NCI-H1436 (cell line): ENCODE measurements around the gene RAP1GAP.
A peak's percentile ranks its signal among the peaks of the same experiment; 100 is the strongest.

Experiments
- DNase-seq: peaks from one replicate; lab custom pipeline; 2025; lab: John Stamatoyannopoulos, UW

The RAP1GAP gene

DNA sequence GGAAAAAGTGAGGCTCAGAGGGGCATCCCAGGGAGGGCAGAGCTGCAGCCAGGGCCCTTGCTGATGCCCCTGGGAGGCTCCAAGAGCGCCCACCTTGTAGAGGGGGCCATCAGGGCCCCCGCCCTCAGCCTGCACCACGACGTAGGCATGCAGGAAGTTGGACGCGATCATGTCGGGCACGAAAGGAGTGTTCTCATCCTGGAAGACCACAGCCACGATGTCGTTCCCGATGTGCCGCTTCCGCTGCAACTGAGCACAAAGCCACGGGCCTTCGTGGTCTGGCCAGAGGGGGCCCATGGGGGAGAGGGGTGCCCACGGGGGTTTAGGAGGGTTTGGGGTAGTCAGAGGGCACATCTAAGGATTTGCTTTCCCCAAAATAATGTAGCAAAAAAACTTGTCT is 59.1 kb downstream of the RAP1GAP start:
- DNase-seq, result no peak

DNA sequence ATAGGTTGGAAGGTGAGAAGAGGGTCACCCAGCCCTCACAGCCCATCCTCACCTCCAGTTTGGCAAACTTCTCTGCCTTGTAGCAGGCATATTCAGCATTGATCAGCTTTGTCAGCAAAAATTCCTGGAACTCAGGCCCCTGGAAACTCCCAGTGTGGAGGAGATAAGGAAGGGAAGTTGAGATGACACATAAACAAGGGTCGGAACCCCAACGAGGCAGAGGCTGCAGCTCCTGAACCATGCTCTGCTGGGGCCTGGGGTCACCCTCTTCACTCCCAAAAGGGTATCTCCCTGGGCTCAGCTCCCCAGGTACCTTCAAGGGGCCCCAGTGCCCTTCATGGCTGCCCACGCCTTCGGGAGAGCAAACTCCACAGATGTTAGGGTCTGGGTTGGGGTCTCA is 60.4 kb downstream of the RAP1GAP start:
- DNase-seq, result no peak

DNA sequence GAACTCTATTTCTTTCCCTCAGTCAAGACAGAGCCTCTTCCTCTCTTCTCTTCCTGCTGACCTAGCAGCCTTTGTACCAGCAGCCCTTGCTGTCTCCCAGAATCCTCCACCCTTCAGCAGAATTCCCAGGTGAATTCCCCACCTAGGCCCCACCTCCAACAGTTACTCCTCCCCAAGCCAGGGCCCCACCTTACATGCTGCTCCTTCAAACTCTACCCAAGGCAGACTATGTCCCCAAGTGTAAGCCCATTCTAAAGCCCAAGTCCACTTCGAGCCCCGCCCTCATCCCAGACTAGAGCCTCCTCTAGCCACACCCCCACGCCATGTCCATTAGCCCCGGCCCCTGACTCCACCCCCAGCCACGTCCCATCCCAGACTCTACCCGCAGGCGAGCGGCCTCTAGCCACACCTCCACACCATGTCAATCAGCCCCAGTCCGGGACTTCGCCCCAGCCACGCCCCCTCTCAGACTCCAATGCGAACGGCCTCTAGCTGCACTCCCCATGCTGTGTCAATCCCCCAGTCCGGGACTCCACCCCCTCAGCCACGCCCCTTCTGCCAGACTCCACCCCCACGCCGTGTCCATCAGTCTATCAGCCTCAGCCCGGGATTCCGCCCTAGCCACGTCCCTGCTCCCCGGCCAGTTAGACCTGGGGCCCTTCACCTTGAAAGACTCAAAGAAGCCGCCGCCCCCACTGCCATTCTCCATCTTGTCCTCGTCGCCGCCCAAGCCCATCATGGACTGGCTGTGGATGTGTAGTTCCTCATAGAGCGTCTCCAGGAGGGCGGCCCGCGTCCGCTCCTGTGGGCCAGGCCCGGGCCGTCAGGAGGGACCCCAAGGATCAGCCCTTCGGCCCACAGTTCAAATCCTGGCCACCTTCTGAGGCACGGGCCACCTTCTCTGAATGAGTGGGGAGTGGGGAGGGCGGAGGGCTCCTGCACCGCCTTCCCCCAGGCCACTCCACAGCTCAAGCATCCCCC is 61.3 kb downstream of the RAP1GAP start:
- DNase-seq, result no peak

DNA sequence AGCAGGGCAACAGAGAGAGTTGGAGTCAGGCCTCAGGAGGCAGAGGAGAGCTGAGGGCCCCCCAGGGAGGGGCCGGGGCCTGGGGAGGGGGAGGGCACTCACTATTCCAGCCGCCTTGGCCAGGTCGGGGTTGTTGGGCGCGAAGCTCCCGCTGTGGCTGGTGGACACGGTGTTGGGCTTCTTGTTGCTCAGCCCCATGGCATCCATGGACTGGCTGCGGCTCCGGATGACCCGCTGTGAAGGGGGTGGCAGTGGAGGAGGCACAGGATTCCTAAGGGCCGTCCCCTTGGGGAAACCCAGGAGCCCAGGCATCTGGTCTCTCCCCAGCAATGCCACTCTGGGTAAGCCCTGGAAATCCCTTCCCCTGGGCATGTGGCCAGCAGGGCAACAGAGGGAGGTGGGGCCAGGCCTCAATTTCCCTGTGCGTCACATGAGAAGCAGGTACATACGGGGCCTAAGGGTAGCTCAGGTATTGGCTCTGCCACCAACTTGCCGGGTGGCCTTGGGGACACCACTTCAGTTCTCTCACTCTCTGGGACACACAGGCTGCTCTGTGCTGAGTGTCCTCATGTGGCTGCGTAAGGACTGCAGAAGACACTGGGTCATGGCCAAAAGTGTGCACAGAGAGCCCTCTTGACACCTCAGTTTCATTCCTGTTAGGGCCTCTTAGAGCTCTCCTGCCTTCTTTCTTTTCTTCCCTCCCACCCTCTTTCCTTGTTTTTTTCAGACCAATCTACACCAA is 63.0 kb downstream of the RAP1GAP start:
- no peak for DNase-seq

DNA sequence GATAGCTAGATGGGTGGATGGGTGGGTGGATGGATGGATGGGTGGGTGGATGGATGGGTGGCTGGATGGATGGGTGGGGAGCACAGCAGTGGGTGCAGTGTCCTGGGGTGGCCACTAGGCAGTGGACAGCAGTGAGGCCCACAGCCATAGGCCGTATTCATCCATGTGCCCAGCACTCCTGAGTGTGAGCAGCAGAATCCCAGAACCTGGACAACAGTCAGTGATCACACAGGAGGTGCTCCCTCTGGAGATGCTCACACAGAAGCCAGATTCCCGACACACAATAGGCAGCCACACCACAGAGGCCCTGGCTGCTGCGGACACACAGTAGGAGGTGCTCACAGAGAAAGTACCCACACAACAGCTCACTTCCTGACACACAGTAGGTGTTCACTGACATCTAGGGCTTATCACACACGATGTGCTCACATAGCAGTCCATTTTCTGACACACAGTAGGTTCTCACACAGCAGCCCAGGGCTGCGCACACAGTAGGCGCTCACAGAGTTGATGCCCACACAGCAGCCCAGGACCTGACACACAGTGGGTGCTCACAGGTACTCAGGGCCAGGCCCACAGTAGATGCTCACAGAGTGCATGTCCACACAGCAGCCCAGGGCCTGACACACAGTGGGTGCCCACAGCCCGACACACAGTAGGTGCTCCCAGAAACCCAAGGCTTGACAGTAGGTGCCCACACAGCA is 64.0 kb downstream of the RAP1GAP start:
- DNase-seq, result no peak

DNA sequence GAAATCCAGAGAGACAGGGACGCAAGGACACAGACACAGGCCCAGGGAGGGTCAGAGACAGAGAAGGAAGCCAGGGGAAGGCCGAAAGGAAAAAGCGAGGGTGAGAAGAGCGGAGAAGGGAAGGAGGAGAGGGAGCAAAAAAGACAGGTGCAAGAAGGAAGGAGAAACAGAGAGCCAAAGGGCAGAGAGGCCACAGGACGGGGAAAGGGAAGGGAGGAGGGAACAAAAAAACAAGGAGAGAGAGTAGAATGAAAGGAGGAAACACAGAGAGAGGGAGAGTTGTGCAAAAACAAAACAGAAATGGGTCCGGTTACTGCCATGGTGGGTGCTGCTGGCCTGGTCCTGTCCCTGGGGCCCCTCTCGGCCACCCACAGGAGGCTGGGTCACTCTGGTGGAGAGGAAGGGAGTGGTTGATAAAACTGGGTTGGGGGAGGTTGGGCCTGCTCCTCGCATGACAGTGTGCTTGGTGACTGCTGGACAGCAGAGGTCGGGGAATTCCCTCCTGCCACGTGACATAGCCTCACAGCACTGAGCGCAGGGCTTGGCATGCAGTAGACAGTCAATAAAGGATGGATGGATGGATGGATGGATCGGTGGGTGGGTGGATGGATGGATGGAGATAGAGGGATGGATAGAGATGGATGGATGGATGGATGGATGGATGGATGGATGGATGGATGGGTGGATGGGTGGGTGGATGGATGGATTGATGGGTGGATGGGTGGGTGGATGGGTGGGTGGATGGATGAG is 64.8 kb downstream of the RAP1GAP start:
- no peak for DNase-seq

DNA sequence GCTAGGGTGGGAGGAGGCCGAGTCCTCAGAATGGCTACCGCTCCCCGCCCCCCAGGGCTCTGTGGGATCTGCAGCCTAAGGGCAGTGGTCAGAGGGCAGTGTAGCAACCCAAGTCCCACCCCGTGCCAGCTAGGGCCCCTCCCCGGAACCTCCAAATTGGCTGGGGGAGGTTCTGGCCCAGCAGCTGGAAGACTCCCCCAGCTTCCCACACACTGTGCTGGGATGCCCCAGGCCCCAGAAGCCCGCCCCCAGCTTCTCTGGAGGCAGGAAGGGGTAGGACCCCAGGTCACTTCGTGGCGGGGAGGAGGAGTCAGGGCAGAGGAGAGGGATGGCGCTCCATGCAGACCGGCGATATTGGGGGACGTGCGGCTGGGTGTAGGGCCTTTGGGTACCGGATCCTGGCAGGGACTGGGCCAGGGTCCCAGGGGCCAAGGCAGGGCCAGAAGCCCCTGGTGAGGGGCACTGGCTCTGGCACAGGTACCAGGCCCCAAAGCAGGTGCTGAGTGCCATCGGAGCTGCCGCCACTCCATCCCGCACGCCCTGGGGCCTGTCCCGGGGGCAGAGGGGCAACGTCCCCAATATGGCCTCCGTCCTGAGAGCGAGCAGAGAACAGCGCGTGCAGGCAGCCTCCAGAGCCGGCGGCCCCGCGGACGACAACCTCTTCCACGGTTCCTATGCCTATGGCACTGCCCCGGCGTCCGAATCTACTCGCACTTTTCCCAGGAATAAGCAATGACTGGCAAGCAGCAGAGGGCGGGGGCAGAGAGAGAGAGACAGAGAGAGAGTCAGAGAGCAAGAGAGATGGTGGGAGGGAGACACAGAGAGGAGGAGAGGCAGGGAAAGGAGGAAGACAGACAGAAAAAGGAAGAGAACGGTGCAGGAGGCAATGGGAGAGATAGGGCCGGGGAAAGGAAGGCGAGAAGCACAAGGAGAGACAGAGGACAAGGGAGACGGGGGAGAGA is 65.7 kb downstream of the RAP1GAP start:
- no peak for DNase-seq

DNA sequence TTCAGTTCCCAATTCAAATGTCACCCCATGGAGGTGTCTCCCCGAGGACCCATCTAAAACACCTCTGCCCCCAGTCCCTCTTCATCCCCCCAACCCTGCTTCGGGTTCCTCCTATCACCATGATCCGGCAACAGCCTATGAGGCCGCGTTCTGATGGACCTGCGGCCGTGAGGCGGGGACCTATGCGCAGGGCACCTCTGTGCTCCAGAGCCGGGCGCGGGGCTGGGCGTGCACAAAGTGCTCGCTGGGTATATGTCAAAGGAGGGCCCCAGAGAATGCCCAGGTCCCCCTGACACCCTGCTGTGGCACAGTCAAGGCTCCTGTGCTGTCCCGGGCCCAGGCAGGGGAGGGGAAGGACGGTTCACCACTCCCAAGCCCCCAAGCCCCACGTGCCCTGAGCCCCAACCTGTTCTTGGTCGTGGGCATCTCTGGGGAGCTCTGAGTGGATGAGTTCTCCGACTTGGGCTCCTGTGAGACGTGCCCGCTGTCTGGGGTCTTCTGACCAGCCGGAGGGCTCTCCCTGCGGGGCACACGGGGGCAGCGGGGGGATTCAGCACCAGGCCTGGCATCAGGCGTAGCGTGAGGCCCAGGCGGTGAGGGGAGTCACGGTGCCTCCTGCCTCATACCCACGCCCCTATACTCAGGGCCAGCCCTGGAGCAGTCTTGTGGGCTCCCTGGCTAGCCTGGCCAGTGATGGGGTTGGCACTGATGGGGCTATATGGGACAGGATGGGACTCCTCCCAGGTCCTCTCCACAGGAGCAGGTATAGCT is 67.7 kb downstream of the RAP1GAP start:
- no peak for DNase-seq

DNA sequence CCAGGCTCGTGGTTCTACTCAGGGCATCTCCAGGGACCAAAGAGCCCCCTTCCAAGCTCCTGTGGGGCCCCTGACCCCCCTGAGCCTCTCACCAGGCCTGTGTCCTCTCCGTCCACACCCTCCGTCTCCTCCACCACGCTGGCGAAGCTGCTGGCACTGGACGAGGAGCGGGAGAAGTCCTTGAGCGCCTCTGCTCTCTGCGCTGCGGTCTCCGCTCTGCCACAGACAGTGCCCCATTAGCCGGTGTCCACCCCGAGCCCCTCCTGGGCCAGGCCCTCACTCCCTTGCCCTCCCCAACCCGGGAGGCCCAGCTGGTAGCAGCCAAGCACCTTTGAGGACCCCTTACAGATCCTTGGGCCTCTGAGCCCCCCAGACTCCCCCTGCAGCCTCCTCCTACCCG is 69.8 kb downstream of the RAP1GAP start:
- DNase-seq, result no peak

DNA sequence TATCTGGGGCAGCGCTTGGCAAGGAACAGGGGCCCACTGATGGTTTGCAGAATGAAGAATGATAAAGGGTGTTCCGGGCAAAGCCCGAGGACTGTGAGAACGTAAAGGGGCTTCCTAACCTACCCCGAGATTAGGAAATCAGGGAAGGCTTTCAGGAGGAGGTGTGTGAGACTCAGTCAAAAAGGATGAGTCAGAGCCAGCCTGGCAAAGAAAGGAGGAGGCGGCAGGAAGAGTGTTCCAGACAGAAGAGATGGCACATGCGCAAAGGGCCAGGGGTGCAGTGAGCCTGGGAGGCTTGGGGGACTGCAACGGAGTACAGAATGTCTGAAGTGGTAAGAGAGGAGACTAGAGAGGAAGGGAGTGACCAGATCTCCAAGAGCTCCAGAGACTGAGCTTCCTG is 70.3 kb downstream of the RAP1GAP start:
- no peak for DNase-seq

DNA sequence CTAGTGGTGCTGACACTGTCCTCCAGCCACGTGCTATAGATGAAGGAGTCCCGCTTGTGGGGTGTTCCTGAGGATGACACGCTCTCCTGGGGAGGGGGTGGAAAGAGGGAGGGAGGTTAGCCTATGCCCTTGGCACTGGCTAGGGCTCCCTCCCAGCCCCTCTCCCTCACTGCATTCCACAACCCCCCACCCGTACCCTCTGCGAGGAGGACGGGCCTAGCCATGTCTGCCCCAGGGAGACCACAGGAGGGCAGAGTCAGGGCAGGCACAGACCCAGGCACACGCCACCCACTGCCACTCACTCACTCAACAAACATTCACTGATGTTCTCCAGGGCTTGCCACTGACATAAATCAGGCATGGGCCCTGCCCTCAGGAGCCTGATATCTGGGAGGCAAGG is 70.7 kb downstream of the RAP1GAP start:
- no peak for DNase-seq

DNA sequence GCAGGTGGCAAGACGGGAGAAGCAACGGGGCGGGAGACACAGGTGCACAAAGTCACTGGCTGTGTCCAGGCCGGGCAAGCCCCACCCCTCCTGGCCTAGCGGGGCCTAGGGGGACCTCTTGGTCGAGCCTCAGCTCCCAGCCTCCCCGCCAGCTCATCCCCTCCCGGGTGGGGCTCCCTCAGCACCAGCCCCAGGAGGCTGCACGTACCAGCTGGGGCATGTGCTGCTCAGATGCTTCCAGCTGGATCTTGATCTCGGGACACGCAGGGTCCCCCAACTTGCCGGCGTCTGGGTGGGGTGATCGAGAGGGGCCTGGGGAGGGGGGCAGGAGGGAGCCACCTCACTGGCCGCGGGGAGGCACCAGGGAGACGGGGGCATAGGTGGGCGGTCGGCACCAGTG is 71.4 kb downstream of the RAP1GAP start:
- DNase-seq, result no peak

DNA sequence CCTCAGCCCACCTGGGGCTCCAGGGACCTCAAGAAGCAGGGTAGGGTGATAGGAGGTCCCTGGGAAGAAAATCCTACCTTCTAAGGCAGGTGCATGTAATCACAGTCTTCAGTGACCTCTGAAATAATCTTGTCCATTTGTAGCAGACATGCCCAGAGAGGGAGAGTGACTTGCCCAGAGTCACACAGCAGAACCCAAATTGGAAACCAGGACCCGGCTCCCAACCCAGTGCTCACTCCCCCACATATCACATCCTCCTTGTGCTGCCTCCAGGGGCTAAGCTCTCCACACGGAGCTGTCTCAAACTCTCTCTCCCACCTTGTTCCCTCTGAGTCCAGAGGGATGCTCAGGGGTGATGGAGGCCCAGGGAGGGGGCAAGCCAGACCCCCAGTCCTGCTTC is 72.5 kb downstream of the RAP1GAP start:
- DNase-seq, result no peak

DNA sequence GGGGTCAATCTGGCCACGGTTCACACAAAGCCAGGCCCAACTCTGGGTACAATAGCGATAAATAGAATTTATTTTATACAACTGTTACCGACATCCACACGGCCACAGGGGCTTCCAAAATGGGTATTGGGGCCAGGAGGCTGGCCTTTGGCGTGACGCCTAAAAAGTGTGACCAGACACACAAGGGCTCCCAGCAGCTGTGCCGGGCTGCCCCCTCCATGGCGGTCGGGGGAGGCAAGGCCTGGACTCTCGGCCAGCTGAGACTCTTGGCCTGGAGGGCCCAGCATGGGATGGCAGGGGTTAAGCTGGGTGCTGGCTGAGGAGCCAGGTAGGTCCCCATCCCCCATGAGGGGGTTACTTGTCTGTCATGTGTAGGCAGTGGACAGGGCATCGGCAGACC is 73.0 kb downstream of the RAP1GAP start:
- DNase-seq, result no peak

DNA sequence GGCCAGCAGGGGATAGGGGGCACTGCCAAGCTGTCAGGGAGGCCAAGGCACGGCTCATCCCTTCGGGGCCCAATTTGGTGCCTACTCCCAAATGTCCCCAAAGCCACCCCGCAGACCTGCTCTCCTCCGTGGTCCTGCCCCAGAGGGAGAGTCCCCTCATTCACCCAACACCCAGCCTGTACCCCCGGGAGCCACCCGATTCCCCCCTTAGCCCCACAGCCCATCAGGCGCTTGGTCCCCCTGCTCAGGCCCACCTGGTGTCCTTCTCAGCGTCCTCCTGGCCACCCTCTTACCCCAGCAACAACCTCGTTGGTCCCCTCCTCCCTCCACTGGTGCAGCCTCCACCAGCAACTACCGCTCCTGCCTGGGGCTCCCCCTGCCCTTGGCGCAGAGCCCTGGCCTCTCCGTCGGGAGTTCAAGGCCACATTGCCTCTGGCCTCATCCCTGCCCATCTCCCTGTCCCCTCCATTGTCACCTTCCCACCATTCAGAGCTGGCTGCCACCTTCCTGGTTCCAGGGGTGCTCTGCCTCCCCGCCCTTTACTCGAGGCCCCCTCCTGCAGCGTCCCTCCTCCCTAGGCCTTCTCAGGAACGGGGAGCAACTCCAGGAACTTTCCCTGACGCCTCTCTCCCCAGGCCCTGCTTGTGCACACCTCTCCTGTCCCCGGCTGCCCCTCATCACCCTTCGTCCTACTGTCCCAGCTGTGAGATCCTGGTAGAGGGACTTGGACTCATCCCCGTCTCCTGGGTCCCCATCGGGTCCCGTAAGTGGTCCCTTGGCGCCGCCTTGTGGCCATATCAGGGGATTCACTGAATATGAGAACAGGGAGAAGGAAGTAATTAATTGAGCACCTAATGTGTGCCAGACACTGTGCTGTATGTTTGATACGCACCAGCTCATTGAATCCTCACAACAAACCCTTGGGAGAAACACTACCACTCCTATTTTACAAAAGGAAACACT is 73.9 kb downstream of the RAP1GAP start:
- peak; percentile 26 for DNase-seq

DNA sequence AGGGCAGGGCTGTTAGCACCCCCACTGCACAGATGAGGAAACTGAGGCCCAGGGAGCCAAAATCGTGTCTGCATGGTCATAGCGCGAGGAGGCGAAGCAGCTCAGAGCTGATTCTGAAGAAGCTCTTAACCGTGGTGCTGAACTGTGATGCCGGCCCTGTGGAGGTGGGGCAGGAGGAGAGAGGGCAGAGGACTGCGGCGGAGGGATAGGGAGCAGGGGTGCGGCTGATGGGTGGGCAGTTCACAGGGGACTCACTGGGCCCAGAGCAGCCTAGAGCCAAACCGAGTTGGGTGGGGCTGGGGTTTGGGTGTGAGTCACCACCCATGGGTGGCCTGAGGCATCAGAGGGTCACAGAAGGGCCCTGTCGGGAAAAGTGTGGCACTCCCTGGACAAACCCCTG is 74.7 kb downstream of the RAP1GAP start:
- no peak for DNase-seq

DNA sequence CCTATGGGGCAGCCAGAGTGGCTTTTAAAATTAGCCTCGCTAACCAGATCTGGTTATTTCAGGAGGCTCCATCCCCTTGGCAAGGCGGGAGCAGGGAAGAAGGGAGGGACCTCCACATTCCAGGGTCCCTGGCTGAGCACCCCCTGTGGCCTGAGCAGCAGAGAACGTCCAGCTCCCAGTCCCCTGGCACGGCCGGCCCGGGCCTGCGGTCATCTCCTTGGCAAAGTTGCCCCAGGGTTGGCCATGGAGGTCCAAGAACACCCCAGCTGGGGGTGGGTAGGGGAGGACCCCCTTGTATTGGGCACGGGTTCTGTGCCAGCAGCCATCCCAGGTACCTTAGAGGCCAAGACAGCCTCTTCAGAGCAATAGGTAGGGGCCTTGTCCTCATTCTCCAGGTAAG is 75.9 kb downstream of the RAP1GAP start:
- DNase-seq, result no peak

DNA sequence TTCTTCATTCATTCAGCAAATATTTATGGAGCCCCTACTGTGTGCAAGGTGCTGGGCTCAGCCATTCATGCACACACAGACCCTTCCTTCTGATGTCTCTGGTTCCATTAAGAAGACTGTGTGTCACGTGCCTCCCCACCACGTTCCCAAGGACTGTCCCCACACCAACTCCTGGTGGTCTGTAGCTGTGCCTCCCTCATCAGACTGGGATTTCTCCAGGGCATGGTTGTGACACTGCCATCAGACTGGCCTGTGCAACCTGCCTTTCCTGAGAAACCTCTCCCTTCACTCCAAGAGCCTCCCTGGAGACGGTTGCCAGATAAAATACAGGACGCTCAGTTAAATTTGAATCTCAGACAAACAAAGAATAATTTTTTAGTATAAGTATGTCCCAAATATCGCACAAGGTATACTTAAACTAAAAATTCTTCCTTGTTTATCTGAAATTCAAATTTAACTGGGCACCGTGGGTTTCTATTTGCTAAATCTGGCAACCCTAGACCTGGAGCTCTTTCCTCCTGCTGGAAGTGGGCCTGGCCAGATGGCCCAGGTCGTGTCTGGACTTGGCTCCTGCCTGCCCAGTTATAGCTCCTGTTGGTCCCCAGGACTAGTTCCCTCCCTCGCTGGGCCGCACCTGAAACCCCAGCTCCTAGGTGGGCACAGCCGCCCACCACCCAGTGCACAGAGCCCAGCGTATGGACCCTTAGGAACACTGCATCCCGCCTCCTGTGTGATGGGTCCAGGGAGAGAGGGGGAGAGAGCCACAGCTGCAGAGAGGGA is 76.9 kb downstream of the RAP1GAP start:
- no peak for DNase-seq
